ENCODE data around the gene SLC9A4. TPM values are rescaled to one million over a fixed set of nuclear protein-coding genes. Genes with fewer than 3 reads are reported as not detected.
"Not testable (repeated sequence)": the region's sequence is repeated elsewhere in the genome, so short reads cannot be mapped to it uniquely, and the experiment has no call there.

SLC9A4 gene
- total RNA-seq, 1 donor from 2014 or later = 0.40 TPM

GRCh38 chr2:102550151-102550550 lies 77.1 kb downstream of the SLC9A4 start:
- no peak for DNase-seq (ENCODE audit: low read depth)

DNA sequence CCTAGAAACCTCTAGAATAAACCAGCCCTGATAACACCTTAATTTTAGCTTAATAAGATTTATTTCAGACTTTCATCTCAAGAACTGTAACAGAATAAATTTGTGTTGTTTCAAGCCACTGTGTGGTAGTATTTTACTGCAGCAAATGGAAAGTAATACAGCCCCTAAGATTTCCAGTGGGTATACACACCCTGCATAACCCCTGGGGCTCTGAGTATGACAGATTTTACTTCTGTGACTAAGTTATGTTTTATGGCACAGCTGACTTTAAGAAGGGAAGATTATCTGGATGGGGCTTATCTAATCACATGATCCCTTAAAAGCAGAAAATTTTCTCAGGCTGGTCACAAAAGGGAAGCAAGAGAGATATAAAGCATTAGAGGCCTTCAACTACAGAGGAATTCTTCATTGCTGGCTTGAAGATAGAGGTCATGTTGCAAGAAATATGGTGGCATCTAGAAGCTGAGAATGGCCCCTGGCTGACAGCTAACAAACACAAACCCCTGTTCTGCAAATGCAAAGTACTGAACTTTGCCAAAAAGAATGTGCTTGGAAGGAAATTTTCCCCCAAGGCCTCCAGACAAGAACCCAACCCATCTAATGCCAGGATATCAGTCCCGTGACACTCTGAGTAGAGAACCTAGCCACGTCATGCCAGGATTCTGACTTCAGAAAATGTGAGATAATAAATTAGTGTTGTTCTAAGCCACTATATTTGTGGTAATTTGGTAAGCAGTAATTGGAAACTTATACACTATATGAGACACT lies 78.5 kb downstream of the SLC9A4 start:
- DNase-seq (ENCODE audit: low read depth) = no peak

GRCh38 chr2:102553601-102554000 lies 80.6 kb downstream of the SLC9A4 start:
- no peak for DNase-seq (ENCODE audit: low read depth)

DNA sequence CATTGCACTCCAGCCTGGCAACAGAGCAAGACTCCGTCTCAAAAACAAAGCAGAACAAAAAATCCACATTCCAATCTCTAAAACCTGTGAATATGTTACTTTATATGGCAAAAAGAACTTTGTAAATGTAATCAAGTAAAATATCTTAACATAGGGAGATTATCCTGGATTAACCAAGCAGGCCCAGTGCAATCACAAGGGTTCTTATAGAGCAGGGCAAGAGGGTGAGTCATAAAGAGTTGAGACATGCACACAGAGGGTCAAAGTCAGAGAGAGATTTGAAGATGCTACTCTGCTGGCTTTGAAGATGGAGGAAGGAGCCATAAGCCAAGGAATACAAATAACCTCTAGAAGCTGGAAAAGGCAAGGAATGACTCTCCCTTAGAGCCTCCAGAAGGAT lies 85.4 kb downstream of the SLC9A4 start:
- no peak for DNase-seq (ENCODE audit: low read depth)

DNA sequence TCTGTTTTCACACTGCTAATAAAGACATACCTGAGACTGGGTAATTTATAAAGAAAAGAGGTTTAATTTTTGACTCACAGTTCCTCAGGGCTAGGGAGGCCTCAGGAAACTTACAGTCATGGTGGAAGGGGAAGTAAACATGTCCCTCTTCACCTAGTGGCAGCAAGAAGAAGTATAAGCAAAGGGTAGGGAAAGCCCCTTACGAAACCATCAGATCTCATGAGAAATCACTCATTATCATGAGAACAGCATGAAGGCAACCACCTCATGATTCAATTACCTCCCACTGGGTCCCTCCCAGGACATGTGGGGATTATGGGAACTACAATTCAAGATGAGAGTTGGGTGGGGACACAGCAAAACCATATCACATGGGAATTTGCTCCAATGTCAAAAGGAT lies 89.5 kb downstream of the SLC9A4 start:
- DNase-seq (ENCODE audit: low read depth) = not testable (repeated sequence)

DNA sequence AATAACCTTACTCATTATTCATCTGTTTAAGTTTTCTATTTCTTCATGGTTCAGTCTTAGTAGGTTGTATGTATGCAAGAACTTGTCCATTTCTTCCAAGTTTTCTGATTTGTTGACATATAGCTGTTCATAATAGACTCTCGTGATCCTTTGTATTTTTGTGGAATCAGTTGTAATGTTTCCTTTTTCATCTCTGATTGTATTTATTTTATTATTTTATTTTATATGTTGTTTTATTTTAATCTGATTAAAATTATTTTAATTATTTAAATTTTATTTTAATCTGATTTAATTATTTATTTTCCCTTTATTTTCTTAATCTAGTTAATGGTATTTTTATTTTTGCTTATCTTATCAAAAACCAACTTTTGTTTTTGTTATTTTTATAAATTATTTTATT lies 102.9 kb downstream of the SLC9A4 start:
- DNase-seq (ENCODE audit: low read depth) = no peak

- no peak for DNase-seq (ENCODE audit: low read depth)
These were observed 105.3 kb downstream of the SLC9A4 start for GRCh38 chr2:102578376-102578775.

GRCh38 chr2:102581911-102582310 lies 108.9 kb downstream of the SLC9A4 start:
- DNase-seq (ENCODE audit: low read depth) = peak; percentile 19

GRCh38 chr2:102582845-102583244 lies 109.8 kb downstream of the SLC9A4 start:
- DNase-seq (ENCODE audit: low read depth) = no peak

Other genes starting within 250 kb of the SLC9A4 start
- 0.05 and 4.3 TPM in 2 replicates for gene IL1RL1, start 161.7 kb upstream of the SLC9A4 start, total RNA-seq
- gene IL18R1, start 117.4 kb upstream of the SLC9A4 start, total RNA-seq = 3.4 and 4.0 TPM in 2 replicates
- not detected in 2 replicates for gene IL18RAP, start 50.1 kb upstream of the SLC9A4 start, total RNA-seq
- gene SLC9A2, start 146.3 kb downstream of the SLC9A4 start, total RNA-seq = 0.25 and 6.4 TPM in 2 replicates

Measured in renal cortical epithelial cell (primary cell).